ENCODE data around the gene ITGB1. TPM values are rescaled to one million over a fixed set of nuclear protein-coding genes. Genes with fewer than 3 reads are reported as not detected.

ITGB1 gene
- total RNA-seq, 4 donors from 2014 or later, result 70.5 to 323 (median 161) TPM

- Histone ChIP-seq H3K9me3 (no peaks in the 10 kb centered on the region), H3K36me3 (no peaks in the 10 kb centered on the region), H3K27ac (peak overlapping the region in 3 of 4 donors; percentile 9 to 12 (median 12)), H3K4me3 (no peak overlapping the region), H3K27me3 (peaks cover 0 to 12% (median 0%) of the 10 kb centered on the region in 4 donors), H3K4me1 (peaks cover 0 to 23% (median 4%) of the 10 kb centered on the region in 3 donors)
- no peak for DNase-seq
- intact Hi-C loops (cut with DNase I), result no loop called here
- TF ChIP-seq CTCF (IDR thresholded peaks at IDR 0.05) (no peak), POLR2A (IDR thresholded peaks at IDR 0.05) (no peak)
- 59 to 70% methylated on average over 4 of the region's 4 CpGs for WGBS, 2 donors
Observed at GRCh38 chr10:32972460-32972859, 14.4 kb upstream of the ITGB1 start.

- WGBS, 2 donors, result 48 to 49% methylated on average over 6 of the region's 6 CpGs
- Histone ChIP-seq H3K9me3 (no peaks in the 10 kb centered on the region), H3K27ac (peak overlapping the region in 1 of 4 donors; percentile 12), H3K4me3 (no peak overlapping the region), H3K4me1 (peaks cover 0 to 23% (median 4%) of the 10 kb centered on the region in 3 donors), H3K36me3 (no peaks in the 10 kb centered on the region), H3K27me3 (peaks cover 0 to 4% (median 0%) of the 10 kb centered on the region in 4 donors)
- TF ChIP-seq POLR2A (IDR thresholded peaks at IDR 0.05) (no peak), CTCF (IDR thresholded peaks at IDR 0.05) (no peak)
- intact Hi-C loops (cut with DNase I), result no loop called here
- no peak for DNase-seq
Observed at GRCh38 chr10:32971536-32972091, 13.6 kb upstream of the ITGB1 start.

GRCh38 chr10:32970910-32971309 lies 12.9 kb upstream of the ITGB1 start:
- no peak for DNase-seq
- no peak overlapping the region for H3K4me3 ChIP-seq
- TF ChIP-seq CTCF (IDR thresholded peaks at IDR 0.05), result no peak
- no peak for TF ChIP-seq POLR2A (IDR thresholded peaks at IDR 0.05)
- no peaks in the 10 kb centered on the region for H3K36me3 ChIP-seq
- WGBS, 2 donors, result 74 to 87% methylated on average over 2 of the region's 2 CpGs
- H3K9me3 ChIP-seq, result no peaks in the 10 kb centered on the region
- no peak overlapping the region for H3K27ac ChIP-seq
- no peaks in the 10 kb centered on the region for H3K27me3 ChIP-seq
- H3K4me1 ChIP-seq, result peaks cover 0 to 23% (median 4%) of the 10 kb centered on the region in 3 donors
- intact Hi-C loops (cut with DNase I), result no loop called here

- Histone ChIP-seq H3K27ac (no peak overlapping the region), H3K4me1 (peaks cover 8 to 42% (median 23%) of the 10 kb centered on the region in 3 donors), H3K9me3 (no peaks in the 10 kb centered on the region), H3K27me3 (no peaks in the 10 kb centered on the region), H3K36me3 (no peaks in the 10 kb centered on the region), H3K4me3 (no peak overlapping the region)
- no peak for DNase-seq
- 90 to 92% methylated on average over 3 of the region's 3 CpGs for WGBS, 2 donors
- no peak for TF ChIP-seq CTCF (IDR thresholded peaks at IDR 0.05)
- intact Hi-C loops (cut with DNase I), result no loop called here
Observed at GRCh38 chr10:32964270-32964669, 6.2 kb upstream of the ITGB1 start.

- peak overlapping the region in 2 of 4 donors; percentile 84 to 95 for H3K27ac ChIP-seq
- no peaks in the 10 kb centered on the region for H3K36me3 ChIP-seq
- H3K9me3 ChIP-seq, result no peaks in the 10 kb centered on the region
- peaks cover 10 to 48% (median 23%) of the 10 kb centered on the region in 3 donors for H3K4me1 ChIP-seq
- no peak overlapping the region for H3K4me3 ChIP-seq
- 15 to 40% methylated on average over 3 of the region's 3 CpGs for WGBS, 2 donors
- TF ChIP-seq POLR2A (IDR thresholded peaks at IDR 0.05), result no peak
- no peak for TF ChIP-seq CTCF (IDR thresholded peaks at IDR 0.05)
- H3K27me3 ChIP-seq, result no peaks in the 10 kb centered on the region
- intact Hi-C loops (cut with DNase I), result no loop called here
- no peak for DNase-seq
Observed at GRCh38 chr10:32963096-32963495, 5.1 kb upstream of the ITGB1 start.
